HepG2 (cell line): ENCODE results near the gene MAP2K7. TPM values are rescaled to one million over a fixed set of nuclear protein-coding genes. Genes with fewer than 3 reads are reported as not detected.

Source experiments
- AGO2 ChIP-seq: fragments of 200-400 bp; formaldehyde crosslinking; optimal IDR thresholded peaks from 2 replicates; pipeline ENCODE3; 2017; ENCODE audit warnings: mild to moderate bottlenecking, low read depth, low read length, moderate library complexity
- BRCA1 ChIP-seq: sonication (generic); formaldehyde crosslinking; IDR thresholded peaks from 2 replicates; pipeline ENCODE4 v1.4.0; 2020; ENCODE audit warnings: missing genetic modification reagents
- CC2D1A ChIP-seq: sonication (generic); formaldehyde crosslinking; IDR thresholded peaks from 2 replicates; pipeline ENCODE4 v1.8.1; 2023; ENCODE audit warnings: mild to moderate bottlenecking, missing genetic modification reagents
- CREB1 ChIP-seq, 2 experiments: fragments of 450-650 bp in 1 of 2; IDR thresholded peaks; 2 replicates each; pipeline ENCODE4 v1.6.1; 2016 to 2017; ENCODE audit warnings: control low read depth in 1 of 2, mild to moderate bottlenecking in 1 of 2, missing compliant biosample characterization in 1 of 2, missing genetic modification characterization in 1 of 2
- ERF ChIP-seq: IDR thresholded peaks from 2 replicates; pipeline ENCODE4 v1.6.1; 2018; ENCODE audit warnings: missing biosample characterization, missing genetic modification reagents
- FOXO4 ChIP-seq: sonication (generic); formaldehyde crosslinking; conservative IDR thresholded peaks from 2 replicates; pipeline ENCODE4 v1.8.1; 2023; ENCODE audit warnings: missing genetic modification reagents
- KDM3A ChIP-seq: IDR thresholded peaks from 2 replicates; pipeline ENCODE4 v1.6.1; 2018; ENCODE audit warnings: low read depth, missing compliant biosample characterization
- KLF6 ChIP-seq: IDR thresholded peaks from 2 replicates; pipeline ENCODE4 v1.8.0; 2016; ENCODE audit warnings: missing biosample characterization, missing genetic modification reagents
- MBNL3 ChIP-seq: fragments of 250-450 bp; sonication (Bioruptor Pico); conservative IDR thresholded peaks from 2 replicates; pipeline ENCODE4 v1.8.0; 2022; ENCODE audit warnings: mild to moderate bottlenecking, inconsistent platforms
- MYNN ChIP-seq: sonication (generic); formaldehyde crosslinking; IDR thresholded peaks from 2 replicates; pipeline ENCODE4 v1.4.0; 2020; ENCODE audit warnings: mild to moderate bottlenecking, low read depth, missing genetic modification reagents
- PITX1 ChIP-seq: sonication (generic); formaldehyde crosslinking; IDR thresholded peaks from 2 replicates; pipeline ENCODE4 v1.5.1; 2020; ENCODE audit warnings: mild to moderate bottlenecking, missing genetic modification reagents
- POGZ ChIP-seq: sonication (generic); formaldehyde crosslinking; IDR thresholded peaks from 2 replicates; pipeline ENCODE4 v1.4.0; 2020; ENCODE audit warnings: mild to moderate bottlenecking, missing genetic modification reagents
- SKIL ChIP-seq: sonication (generic); formaldehyde crosslinking; IDR thresholded peaks from 2 replicates; pipeline ENCODE4 v1.8.0; 2022; ENCODE audit warnings: missing genetic modification reagents, mild to moderate bottlenecking, moderate library complexity, borderline replicate concordance
- STAT6 ChIP-seq: sonication (generic); formaldehyde crosslinking; IDR thresholded peaks from 2 replicates; pipeline ENCODE4 v1.4.0; 2020; ENCODE audit warnings: missing genetic modification reagents, mild to moderate bottlenecking, borderline replicate concordance
- ZEB1 ChIP-seq: IDR thresholded peaks from 2 replicates; pipeline ENCODE4 v1.6.1; 2012; ENCODE audit warnings: mild to moderate bottlenecking, low read depth, inconsistent platforms; ENCODE audit not compliant: insufficient replicate concordance
- ZNF33B ChIP-seq: sonication (generic); formaldehyde crosslinking; IDR thresholded peaks from 2 replicates; pipeline ENCODE4 v1.5.1; 2020; ENCODE audit warnings: mild to moderate bottlenecking, missing genetic modification reagents
- ZNF646 ChIP-seq: sonication (generic); formaldehyde crosslinking; IDR thresholded peaks from 2 replicates; pipeline ENCODE4 v1.9.0; 2021; ENCODE audit warnings: mild to moderate bottlenecking, missing genetic modification reagents
- polyA plus RNA-seq, 8 experiments: library from polyadenylated mRNA; depleted of rRNA in 3 of 8; stranded (reverse) in 7 of 8; unstranded in 1 of 8; fragments of >200 nt; fragmentation: Illumina TruSeq in 4 of 8; extraction: Trizol in 4 of 8; gene quantifications; 2 replicates each; pipeline versions ENCODE4 v1.2.1 to v1.2.3, GENCODE V29; 2011 to 2016; ENCODE audit warnings: low read depth in 4 of 8, missing spikeins in 1 of 8, mixed read lengths in 1 of 8; ENCODE audit not compliant: insufficient read depth in 1 of 8
- total RNA-seq, 5 experiments: library from RNA; depleted of rRNA; stranded (reverse); fragments of >200 nt; fragmentation: Illumina TruSeq; extraction: Trizol; gene quantifications; 2 replicates each; pipeline ENCODE4 v1.2.3, GENCODE V29; 2016; ENCODE audit warnings: low read depth in 1 of 5

Gene MAP2K7
- total and polyA plus RNA-seq, 2 of the 13 experiments (the other 11 are each of a cell fraction or from before 2014, with no cell fraction given), result 9.0 to 10.8 TPM

GRCh38 chr19:7897292-7897691 lies 6.4 kb upstream of the MAP2K7 start (continued):
- TF ChIP-seq SKIL (CRISPR knock-in tag) (no peak), KDM3A (CRISPR knock-in tag) (0 out of 2 replicates have a peak, but pooled peaks have one; percentile 31), ZNF646 (CRISPR knock-in tag) (no peak), PITX1 (CRISPR knock-in tag) (peak; percentile 92), CC2D1A (no peak), STAT6 (CRISPR knock-in tag) (0 out of 2 replicates have a peak, but pooled peaks have one; percentile 49), MBNL3 (CRISPR knock-in tag) (no peak), FOXO4 (CRISPR knock-in tag) (no peak), MYNN (CRISPR knock-in tag) (no peak), AGO2 (no peak), BRCA1 (CRISPR knock-in tag) (no peak), CREB1 (IDR thresholded peaks at IDR 0.05) (peak; percentile 14; the same call in 1 of the 2 replicates), CREB1 (CRISPR knock-in tag; IDR thresholded peaks at IDR 0.05) (no peak), ERF (CRISPR knock-in tag) (no peak), ZNF33B (no peak; the same call in 1 of the 2 replicates), KLF6 (CRISPR knock-in tag) (no peak), ZEB1 (no peak), POGZ (CRISPR knock-in tag) (0 out of 2 replicates have a peak, but pooled peaks have one; percentile 30)
